Karpas-422 (cell line): Measurements from ENCODE around the gene RGL3. TPM values are rescaled to one million over a fixed set of nuclear protein-coding genes. Genes with fewer than 3 reads are reported as not detected.
A peak's percentile ranks its signal among the peaks of the same experiment; 100 is the strongest.
"Not testable (repeated sequence)": the region's sequence is repeated elsewhere in the genome, so short reads cannot be mapped to it uniquely, and the experiment has no call there.

Experiments used
- DNase-seq: peaks from one replicate; pipeline ENCODE4 v3.0.0-alpha.2; 2015
- H2AFZ ChIP-seq: fragments of 200-600 bp; sonication (generic); 2 replicates; pipeline ENCODE4 v1.6.1; 2014; ENCODE audit warnings: antibody characterized with exemption, low read length, mixed read lengths
- H3K27ac ChIP-seq: fragments of 200-600 bp; sonication (generic); 2 replicates; pipeline ENCODE4 v1.5.1; 2014; ENCODE audit warnings: mild to moderate bottlenecking, low read length, moderate library complexity
- H3K27me3 ChIP-seq: fragments of 200-600 bp; sonication (generic); 2 replicates; pipeline ENCODE4 v1.6.1; 2014; ENCODE audit warnings: low read length, mixed read lengths
- H3K36me3 ChIP-seq: fragments of 200-600 bp; sonication (generic); 2 replicates; pipeline ENCODE4 v1.6.1; 2014; ENCODE audit warnings: low read length, mixed read lengths; ENCODE audit not compliant: insufficient read depth
- H3K4me1 ChIP-seq: fragments of 200-600 bp; sonication (generic); 2 replicates; pipeline ENCODE4 v1.6.1; 2014; ENCODE audit warnings: mild to moderate bottlenecking, low read length, mixed read lengths
- H3K4me2 ChIP-seq: fragments of 200-600 bp; sonication (generic); 2 replicates; pipeline ENCODE4 v1.6.1; 2014; ENCODE audit warnings: low read length, low read depth, mild to moderate bottlenecking; ENCODE audit not compliant: poor library complexity, severe bottlenecking
- H3K4me3 ChIP-seq: fragments of 200-600 bp; sonication (generic); 2 replicates; pipeline ENCODE4 v1.5.1; 2014; ENCODE audit warnings: mild to moderate bottlenecking, antibody characterized with exemption, low read length, mixed read lengths
- H3K79me2 ChIP-seq: fragments of 200-600 bp; sonication (generic); 2 replicates; pipeline ENCODE4 v1.6.1; 2014; ENCODE audit warnings: mild to moderate bottlenecking, low read length, mixed read lengths
- H3K9ac ChIP-seq: fragments of 200-600 bp; sonication (generic); 2 replicates; pipeline ENCODE4 v1.6.0; 2014; ENCODE audit warnings: low read length
- H3K9me2 ChIP-seq: fragments of 200-600 bp; sonication (generic), shearing (Covaris generic); replicated peaks from 2 replicates; pipeline ENCODE4 v1.6.0; 2014; ENCODE audit warnings: mild to moderate bottlenecking, low read length, moderate library complexity; ENCODE audit not compliant: insufficient read depth
- H3K9me3 ChIP-seq: fragments of 300-700, 200-600 bp; sonication (generic); 2 replicates; pipeline ENCODE4 v1.6.1; 2014; ENCODE audit warnings: low read length, mixed read lengths
- H4K20me1 ChIP-seq: fragments of 200-600 bp; sonication (generic); 2 replicates; pipeline ENCODE4 v1.6.1; 2014; ENCODE audit warnings: mild to moderate bottlenecking, antibody characterized with exemption, low read length, low read depth; ENCODE audit not compliant: insufficient read depth
- total RNA-seq: library from RNA; depleted of rRNA; stranded (reverse); fragments of >200 nt; shearing (Covaris generic); gene quantifications from 2 replicates; pipeline ENCODE4 v1.2.3, GENCODE V29; 2014; ENCODE audit warnings: low replicate concordance

The RGL3 gene
- total RNA-seq, 1 experiment from 2014 or later: not detected

- H3K9ac ChIP-seq: no peak overlapping the region
- peaks cover 17% of the 10 kb centered on the region for H3K79me2 ChIP-seq
- no peaks in the 10 kb centered on the region for H3K36me3 ChIP-seq
- DNase-seq: no peak
- H3K9me3 ChIP-seq: no peaks in the 10 kb centered on the region
- H3K27ac ChIP-seq: no peak overlapping the region
- H2AFZ ChIP-seq: no peak overlapping the region
- no peak overlapping the region for H3K4me3 ChIP-seq
- H4K20me1 ChIP-seq: no peaks in the 10 kb centered on the region
- no peaks in the 10 kb centered on the region for H3K27me3 ChIP-seq
- H3K9me2 ChIP-seq: no peaks in the 10 kb centered on the region
- H3K4me1 ChIP-seq: peaks cover 32% of the 10 kb centered on the region
- H3K4me2 ChIP-seq: peak overlapping the region; percentile 13
These were observed 35.4 kb downstream of the RGL3 start for GRCh38 chr19:11383706-11384048.

GRCh38 chr19:11382898-11383705 lies 36.0 kb downstream of the RGL3 start:
- H3K9me3 ChIP-seq: no peaks in the 10 kb centered on the region
- H3K9ac ChIP-seq: no peak overlapping the region
- no peak overlapping the region for H2AFZ ChIP-seq
- peaks cover 23% of the 10 kb centered on the region for H3K79me2 ChIP-seq
- H3K27ac ChIP-seq: no peak overlapping the region
- DNase-seq: peak; percentile 58
- H3K9me2 ChIP-seq: no peaks in the 10 kb centered on the region
- H3K4me2 ChIP-seq: peak overlapping the region; percentile 13
- no peaks in the 10 kb centered on the region for H4K20me1 ChIP-seq
- H3K4me3 ChIP-seq: peak overlapping the region; percentile 89; the same call in 1 of the 2 replicates
- H3K4me1 ChIP-seq: peaks cover 38% of the 10 kb centered on the region
- H3K36me3 ChIP-seq: 0 out of 2 replicates have a peak, but pooled peaks cover under 1% of the 10 kb centered on the region
- no peaks in the 10 kb centered on the region for H3K27me3 ChIP-seq

DNA sequence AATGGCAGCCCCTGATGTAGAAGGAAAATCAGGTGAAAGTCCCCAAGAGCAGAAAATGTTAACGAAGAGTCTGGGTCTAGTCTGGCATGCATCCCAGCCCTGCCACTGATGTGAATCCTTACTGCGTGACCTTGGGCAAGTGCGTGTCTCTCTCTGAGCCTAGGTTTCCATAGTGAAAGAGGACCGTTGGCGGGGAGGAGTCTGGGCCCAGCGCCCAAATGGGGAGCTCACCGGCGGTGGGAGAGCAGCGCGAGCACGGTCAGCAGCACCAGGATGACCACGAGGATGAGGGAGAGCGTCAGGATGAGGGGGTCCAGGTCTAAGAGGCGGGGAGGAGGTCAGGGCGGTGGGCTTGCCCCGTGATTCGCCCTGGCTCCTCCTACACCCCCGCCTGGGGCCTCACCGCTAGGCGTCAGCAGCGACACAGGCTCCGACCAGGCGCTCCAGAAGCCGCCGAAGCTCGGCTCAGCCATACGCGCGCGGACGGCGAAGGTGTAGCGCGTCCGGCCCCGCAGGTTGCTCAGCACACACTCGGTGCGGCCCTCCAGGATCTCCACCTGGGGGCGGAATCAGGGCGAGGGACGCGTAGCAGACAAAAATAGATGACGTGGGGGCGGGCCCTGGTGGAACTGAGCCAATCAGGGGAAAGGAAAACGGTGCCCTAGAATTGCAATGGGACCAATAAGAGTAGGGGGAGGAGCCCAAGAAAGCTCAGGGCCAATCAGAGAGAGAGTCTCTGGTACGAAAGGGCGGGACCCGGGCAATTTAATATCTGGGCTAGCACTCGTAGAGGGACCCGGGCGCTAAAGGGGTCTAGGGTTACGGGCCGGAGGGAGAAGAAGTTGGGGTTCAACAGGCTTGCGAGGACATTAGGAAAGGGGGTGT lies 38.2 kb downstream of the RGL3 start:
- H3K4me3 ChIP-seq: peak overlapping the region; percentile 89
- no peaks in the 10 kb centered on the region for H3K9me3 ChIP-seq
- peak overlapping the region; percentile 93 for H3K4me2 ChIP-seq
- peak; percentile 99 for DNase-seq
- peak overlapping the region; percentile 99 for H2AFZ ChIP-seq
- no peaks in the 10 kb centered on the region for H3K27me3 ChIP-seq
- H3K4me1 ChIP-seq: peaks cover 58% of the 10 kb centered on the region
- H4K20me1 ChIP-seq: no peaks in the 10 kb centered on the region
- 0 out of 2 replicates have a peak, but pooled peaks cover 4% of the 10 kb centered on the region for H3K36me3 ChIP-seq
- no peaks in the 10 kb centered on the region for H3K9me2 ChIP-seq
- peak overlapping the region; percentile 87 for H3K9ac ChIP-seq
- H3K27ac ChIP-seq: peak overlapping the region; percentile 83
- H3K79me2 ChIP-seq: peaks cover 38% of the 10 kb centered on the region

DNA sequence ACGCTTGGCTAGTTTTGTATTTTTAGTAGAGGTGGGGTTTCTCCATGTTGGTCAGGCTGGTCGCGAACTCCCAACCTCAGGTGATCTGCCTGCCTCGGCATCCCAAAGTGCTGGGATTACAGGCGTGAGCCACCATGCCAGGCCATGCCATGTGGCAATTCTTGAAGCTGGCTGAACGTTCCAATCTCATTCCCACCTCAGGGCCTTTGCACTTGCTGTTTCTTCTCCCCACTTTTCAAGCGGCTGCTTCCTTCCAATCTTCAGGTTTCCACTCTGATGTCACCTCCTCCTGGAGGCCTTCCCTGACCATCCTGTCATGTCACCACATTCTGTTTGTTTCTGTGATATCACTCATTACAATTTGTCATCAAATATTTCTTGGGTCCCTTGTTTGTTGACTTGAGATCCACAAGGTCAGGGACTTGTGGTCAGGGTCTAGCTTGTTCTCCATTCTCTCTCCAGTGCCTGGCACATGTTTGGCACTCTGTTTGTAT lies 39.2 kb downstream of the RGL3 start:
- 0 out of 2 replicates have a peak, but pooled peaks cover 4% of the 10 kb centered on the region for H3K36me3 ChIP-seq
- peak overlapping the region; percentile 93 for H3K4me2 ChIP-seq
- H3K27ac ChIP-seq: peak overlapping the region; percentile 83
- H3K4me3 ChIP-seq: peak overlapping the region; percentile 89
- no peak for DNase-seq
- no peaks in the 10 kb centered on the region for H3K9me3 ChIP-seq
- no peaks in the 10 kb centered on the region for H3K27me3 ChIP-seq
- peak overlapping the region; percentile 87 for H3K9ac ChIP-seq
- H2AFZ ChIP-seq: no peak overlapping the region
- peaks cover 62% of the 10 kb centered on the region for H3K4me1 ChIP-seq
- H3K79me2 ChIP-seq: peaks cover 46% of the 10 kb centered on the region
- H3K9me2 ChIP-seq: no peaks in the 10 kb centered on the region
- no peaks in the 10 kb centered on the region for H4K20me1 ChIP-seq

GRCh38 chr19:11379269-11379845 lies 39.8 kb downstream of the RGL3 start:
- DNase-seq: peak; percentile 66
- H3K27me3 ChIP-seq, H4K20me1 ChIP-seq, H3K9me2 ChIP-seq, H3K9me3 ChIP-seq, H3K36me3 ChIP-seq, H2AFZ ChIP-seq, H3K27ac ChIP-seq, H3K9ac ChIP-seq: not testable (repeated sequence)
- Histone ChIP-seq H3K4me2 (peak overlapping the region; percentile 93), H3K4me1 (peaks cover 62% of the 10 kb centered on the region), H3K4me3 (peak overlapping the region; percentile 89; the same call in 1 of the 2 replicates), H3K79me2 (peaks cover 46% of the 10 kb centered on the region)

- H3K9me2 ChIP-seq: no peaks in the 10 kb centered on the region
- H3K27me3 ChIP-seq: no peaks in the 10 kb centered on the region
- H3K4me3 ChIP-seq: no peak overlapping the region
- no peak overlapping the region for H2AFZ ChIP-seq
- peak overlapping the region; percentile 26 for H3K4me2 ChIP-seq
- H4K20me1 ChIP-seq: no peaks in the 10 kb centered on the region
- peak; percentile 63 for DNase-seq
- H3K4me1 ChIP-seq: peaks cover 70% of the 10 kb centered on the region
- no peak overlapping the region for H3K27ac ChIP-seq
- 0 out of 2 replicates have a peak, but pooled peaks cover 4% of the 10 kb centered on the region for H3K36me3 ChIP-seq
- no peak overlapping the region; the same call in none of the 2 replicates for H3K9ac ChIP-seq
- H3K9me3 ChIP-seq: no peaks in the 10 kb centered on the region
- peaks cover 46% of the 10 kb centered on the region for H3K79me2 ChIP-seq
These were observed 40.6 kb downstream of the RGL3 start for GRCh38 chr19:11378319-11379189.

DNA sequence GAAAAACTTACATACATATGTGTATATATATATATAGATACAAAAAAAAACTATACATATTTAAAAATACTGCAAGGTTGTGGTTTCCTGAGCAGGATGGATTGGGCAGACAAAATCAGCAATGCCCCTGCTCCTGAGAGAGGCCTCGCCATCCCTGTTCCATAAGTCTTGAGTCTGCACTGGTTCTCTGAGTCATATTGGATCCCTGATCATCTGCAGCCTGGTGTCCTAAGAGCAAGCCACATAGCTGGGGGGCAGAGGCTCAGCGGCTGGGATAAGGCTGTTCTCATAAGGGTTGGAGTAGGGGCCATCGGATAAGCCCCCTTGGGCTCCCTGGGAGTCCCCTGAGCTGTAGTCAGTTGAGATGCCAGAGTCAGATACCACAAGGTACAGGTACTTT lies 41.4 kb downstream of the RGL3 start:
- 0 out of 2 replicates have a peak, but pooled peaks cover 4% of the 10 kb centered on the region for H3K36me3 ChIP-seq
- H2AFZ ChIP-seq: no peak overlapping the region
- no peak overlapping the region for H3K27ac ChIP-seq
- no peak overlapping the region for H3K4me3 ChIP-seq
- H3K4me1 ChIP-seq: peaks cover 65% of the 10 kb centered on the region
- H3K79me2 ChIP-seq: peaks cover 46% of the 10 kb centered on the region
- DNase-seq: no peak
- H3K9ac ChIP-seq: no peak overlapping the region
- H3K9me3 ChIP-seq: no peaks in the 10 kb centered on the region
- peak overlapping the region; percentile 17 for H3K4me2 ChIP-seq
- no peaks in the 10 kb centered on the region for H3K27me3 ChIP-seq
- no peaks in the 10 kb centered on the region for H4K20me1 ChIP-seq
- H3K9me2 ChIP-seq: no peaks in the 10 kb centered on the region
